CD4-positive, alpha-beta T cell treated with Interleukin-10 for 1 hour (primary cell): ENCODE measurements around the gene BCAS3.

Source experiments
- DNase-seq: peaks from one replicate; pipeline ENCODE4 v3.0.0-alpha.2; 2020

Gene BCAS3

DNA sequence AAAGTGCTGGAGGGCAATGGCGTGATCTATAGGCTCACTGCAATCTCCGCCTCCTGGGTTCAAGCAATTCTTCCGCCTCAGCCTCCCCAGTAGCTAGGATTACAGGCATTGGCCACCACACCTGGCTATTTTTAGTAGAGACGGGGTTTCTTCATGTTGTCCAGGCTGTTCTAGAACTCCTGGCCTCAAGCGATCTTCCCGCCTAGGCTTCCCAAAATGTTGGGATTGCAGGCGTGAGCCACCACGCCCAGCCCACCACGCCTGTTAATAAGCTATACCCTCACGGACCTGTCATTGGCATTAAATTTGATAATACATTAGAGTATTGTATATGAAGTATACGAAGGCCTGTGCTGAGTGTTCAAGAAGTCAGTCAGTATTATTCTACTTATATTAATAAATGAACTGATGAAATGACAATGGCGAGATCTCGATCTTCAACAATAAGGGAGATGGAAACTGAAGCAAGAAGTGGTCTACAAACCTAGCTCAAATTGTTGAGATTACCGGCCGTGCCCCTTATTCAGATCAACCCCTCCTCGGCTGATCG, 818 bp upstream of the BCAS3 start:
- no peak for DNase-seq

GRCh38 chr17:60678118-60678444, 430 bp downstream of the BCAS3 start:
- no peak for DNase-seq

DNA sequence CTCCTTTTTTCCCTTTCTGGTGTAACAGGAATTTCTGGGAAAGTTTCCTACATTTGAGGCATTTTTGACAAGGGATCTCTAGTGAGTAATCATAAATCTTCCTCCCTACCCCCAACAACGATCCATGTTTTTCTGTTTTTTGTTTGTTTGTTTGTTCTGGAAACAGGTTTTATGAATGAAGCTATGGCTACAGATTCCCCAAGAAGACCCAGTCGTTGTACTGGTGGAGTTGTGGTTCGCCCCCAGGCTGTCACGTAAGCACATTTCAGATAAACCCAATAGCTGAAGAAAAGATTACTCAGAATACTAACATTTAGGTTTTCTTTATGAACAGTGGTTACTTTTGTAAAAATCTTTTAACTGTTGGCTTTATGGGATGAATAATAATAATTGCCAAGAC, 1.6 kb downstream of the BCAS3 start:
- no peak for DNase-seq

- DNase-seq = no peak
These were observed 3.1 kb downstream of the BCAS3 start for GRCh38 chr17:60680754-60681153.

GRCh38 chr17:60685437-60685836, 7.8 kb downstream of the BCAS3 start:
- no peak for DNase-seq

GRCh38 chr17:60695960-60696359, 18.3 kb downstream of the BCAS3 start:
- no peak for DNase-seq

- DNase-seq = no peak
These were observed 21.4 kb downstream of the BCAS3 start for GRCh38 chr17:60699090-60699489.

DNA sequence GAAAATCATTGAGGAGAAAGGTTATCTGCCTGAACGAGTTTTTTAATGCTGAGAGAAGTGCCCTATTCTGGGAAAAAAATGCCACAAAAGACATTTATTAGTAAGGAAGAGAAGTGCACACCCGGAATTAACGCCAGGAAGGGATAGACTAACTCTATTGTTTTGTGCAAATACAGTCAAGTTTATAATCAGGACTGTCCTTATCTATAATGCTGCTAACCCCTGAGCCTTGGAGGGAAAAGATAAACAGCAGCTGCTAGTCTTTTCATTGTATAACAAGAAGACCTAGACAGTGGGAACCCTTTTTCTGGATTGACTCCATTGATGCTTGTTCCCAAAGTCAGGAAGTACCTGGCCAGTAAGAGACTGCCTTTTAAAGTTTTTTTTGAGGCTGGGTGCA, 26.5 kb downstream of the BCAS3 start:
- no peak for DNase-seq

- DNase-seq = no peak
These were observed 35.0 kb downstream of the BCAS3 start for GRCh38 chr17:60712675-60713074.

- no peak for DNase-seq
These were observed 36.0 kb downstream of the BCAS3 start for GRCh38 chr17:60713608-60714007.

DNA sequence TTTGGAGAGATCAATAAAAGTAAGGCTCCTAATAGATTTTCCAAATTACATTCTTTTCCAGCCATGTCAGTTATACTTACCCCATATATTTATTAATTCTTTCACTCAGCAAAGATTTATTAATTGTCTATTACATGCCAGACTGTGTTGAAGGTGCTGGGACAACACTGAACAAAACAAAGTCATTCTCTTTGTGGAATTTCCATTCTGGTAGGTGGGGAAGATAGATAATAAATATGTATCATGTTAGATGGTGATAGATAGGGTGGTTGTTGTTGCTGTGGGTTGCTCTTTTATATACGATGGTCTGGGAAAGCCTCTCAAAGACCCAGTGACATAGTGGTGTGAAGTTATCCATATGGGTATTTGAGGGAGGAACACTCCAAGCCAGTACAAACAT, 39.1 kb downstream of the BCAS3 start:
- no peak for DNase-seq

- DNase-seq = no peak
These were observed 40.2 kb downstream of the BCAS3 start for GRCh38 chr17:60717814-60718213.

- DNase-seq = peak; percentile 60
These were observed 43.3 kb downstream of the BCAS3 start for GRCh38 chr17:60720763-60721531.

DNA sequence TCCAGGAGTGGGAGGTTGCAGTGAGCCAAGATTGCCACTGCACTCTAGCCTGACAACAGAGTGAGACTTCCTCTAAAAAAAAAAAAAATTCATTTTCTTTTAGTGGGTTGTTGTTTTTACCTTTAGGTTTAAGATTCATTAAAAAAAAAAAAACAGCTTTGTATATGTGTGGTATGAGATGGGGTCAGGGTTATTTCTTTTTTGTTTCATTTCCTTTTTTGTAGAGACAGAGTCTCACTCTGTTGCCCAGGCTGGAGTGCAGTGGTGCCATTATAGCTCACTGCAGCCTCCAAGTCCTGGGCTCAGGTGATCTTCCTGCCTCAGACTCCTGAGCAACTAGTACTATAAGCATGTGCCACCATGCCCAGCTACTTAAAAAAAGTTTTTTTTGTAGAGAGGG, 47.0 kb downstream of the BCAS3 start:
- DNase-seq = no peak

- no peak for DNase-seq
These were observed 52.2 kb downstream of the BCAS3 start for GRCh38 chr17:60729854-60730253.

GRCh38 chr17:60730273-60730672, 52.6 kb downstream of the BCAS3 start:
- no peak for DNase-seq

- no peak for DNase-seq
These were observed 60.6 kb downstream of the BCAS3 start for GRCh38 chr17:60738287-60738686.

GRCh38 chr17:60740584-60740983, 62.9 kb downstream of the BCAS3 start:
- no peak for DNase-seq

DNA sequence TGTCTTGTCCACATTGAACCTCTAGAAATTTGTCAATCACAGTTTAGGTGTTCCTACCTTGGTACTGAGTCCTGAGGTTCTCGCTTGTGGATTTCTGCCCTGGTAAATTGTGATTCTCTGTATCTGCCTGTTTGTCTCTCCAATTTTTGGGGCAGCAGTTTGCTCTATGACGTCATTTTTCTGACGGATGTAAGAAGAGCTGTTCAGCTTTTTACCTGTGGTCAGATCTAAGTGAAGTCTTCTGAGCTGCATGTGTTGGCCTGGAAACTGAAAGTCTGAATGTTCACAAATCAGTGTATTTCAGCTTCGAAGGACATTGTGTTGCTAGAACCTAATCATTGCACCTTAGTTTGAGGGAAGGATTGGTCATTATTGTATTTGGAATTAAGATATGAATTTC, 63.4 kb downstream of the BCAS3 start:
- DNase-seq = no peak

DNA sequence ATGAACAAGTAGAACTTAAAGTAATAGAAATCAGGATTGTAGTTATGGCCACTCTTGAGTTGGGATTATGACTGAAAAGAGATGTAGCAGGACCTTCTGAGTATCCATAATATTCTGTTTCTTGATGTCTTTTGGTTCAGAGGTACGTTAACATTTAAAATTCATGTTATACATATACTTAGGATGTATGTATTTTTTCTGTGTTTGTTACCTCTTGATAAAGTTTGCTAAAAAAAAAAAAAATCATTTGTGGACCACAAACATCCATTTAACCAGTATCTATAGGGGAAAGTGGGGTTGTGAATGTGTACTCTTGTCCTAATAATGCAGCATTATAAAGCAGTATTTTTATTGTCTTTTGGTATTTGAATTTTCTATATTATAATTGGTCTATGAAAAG, 65.6 kb downstream of the BCAS3 start:
- DNase-seq = no peak

DNA sequence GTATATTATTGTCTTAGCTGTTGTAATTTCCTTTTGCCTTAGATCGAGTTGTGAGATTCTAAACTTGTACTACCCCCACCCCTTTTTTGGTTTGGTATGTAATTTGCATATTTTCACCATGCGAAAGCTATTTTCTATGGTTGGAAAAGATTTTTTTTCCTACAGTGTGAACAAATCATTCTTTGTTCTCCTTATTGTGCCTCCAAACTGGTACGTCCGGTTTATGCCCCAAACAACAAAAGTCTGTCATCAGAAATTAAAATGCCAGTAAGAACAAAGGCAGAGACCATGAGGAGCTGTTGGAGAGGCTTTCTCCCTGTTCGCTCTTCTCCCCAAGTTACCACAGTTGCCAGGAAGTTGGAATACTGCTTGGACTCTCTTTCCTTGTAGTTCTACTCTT, 66.1 kb downstream of the BCAS3 start:
- DNase-seq = no peak

DNA sequence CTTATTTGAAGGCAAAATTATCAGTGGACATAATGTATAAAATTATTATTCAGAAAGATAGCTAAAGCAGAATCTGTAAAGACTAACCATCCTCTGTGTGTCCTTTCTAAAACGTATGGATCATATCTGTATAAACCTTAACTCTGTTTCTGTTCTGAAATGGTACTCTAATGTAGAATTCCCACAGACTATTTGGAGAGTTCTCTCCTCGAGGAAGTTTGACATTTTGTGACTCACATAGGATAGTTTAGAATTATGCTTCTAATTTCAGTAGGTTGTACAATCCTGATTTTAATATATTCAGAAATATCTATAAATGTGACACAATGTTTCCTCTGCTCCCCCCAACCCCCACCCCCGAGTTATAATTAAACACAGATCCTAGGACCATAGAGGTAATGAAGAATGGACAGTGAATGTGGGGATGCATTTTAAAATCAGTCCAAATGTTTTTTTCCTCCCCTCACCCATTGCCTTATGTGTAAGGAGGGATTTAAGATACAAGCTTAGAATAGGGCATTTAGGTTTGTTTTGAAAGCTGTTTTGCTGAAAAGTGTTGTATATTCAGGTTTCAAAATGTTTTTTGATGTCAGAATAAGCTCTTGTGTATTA, 66.8 kb downstream of the BCAS3 start:
- DNase-seq = no peak

- DNase-seq = no peak
These were observed 67.9 kb downstream of the BCAS3 start for GRCh38 chr17:60745544-60745943.

DNA sequence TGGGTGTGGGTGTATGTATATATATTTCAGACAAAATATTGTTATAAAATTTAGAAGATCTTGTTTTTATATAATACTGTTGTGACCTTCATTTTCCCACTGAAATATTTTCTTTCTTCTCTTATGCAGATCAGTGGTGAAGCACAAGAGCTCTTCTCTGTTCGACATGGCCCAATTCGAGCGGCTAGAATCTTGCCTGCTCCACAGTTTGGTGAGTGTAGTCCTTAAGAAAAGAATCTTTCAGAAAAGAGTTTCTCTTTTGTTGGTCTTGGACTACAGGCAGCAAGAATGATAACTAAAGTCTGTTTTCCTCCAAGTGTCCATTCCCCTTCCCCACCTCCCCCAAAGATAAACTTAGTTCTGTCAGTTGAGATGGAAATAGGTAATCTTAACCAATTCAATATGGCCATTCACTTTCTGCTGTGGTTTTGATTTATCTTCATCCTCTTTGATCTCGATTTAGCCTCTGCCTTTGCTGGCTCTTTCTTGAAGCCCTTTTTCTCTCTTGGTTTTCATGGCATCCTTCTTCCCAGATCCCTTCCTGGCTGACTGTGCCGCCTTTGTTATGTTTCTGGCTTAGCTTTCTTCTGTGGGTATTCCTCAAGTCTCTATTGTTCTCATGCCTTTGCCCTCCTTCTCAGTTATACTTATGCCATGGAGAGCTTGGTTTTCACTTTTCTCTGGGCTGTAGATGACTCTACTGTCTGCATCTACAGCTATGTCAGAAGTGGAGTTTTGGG, 69.6 kb downstream of the BCAS3 start:
- DNase-seq = no peak
